Measurements from ENCODE around the gene CHRNA7. TPM values are rescaled to one million over a fixed set of nuclear protein-coding genes. Genes with fewer than 3 reads are reported as not detected.

CHRNA7 gene
- total RNA-seq, 1 experiment from 2014 or later, result not detected

DNA sequence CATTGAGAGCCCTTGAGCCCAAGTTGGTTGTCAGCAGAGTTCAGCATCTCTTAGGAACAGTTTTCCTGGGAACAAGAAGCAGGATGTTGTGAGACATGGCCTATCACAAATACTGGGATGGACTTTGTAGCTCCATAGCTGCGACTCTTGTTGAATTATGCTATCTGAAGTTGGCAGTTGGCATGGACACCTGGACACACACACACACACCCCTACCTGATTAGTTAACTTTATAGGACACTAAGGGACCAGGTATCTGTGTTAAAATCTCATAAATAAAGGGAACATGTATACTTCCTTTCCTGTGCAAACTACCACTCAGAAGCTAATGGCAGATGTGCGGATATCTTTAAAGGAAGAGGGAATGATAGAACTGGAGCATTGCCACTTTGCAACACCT, 10.2 kb upstream of the CHRNA7 start:
- Histone ChIP-seq H3K27me3 (ENCODE audit: low read length) (no peaks in the 10 kb centered on the region), H3K9me2 (replicated peaks; ENCODE audit: insufficient read depth, low read length) (no peaks in the 10 kb centered on the region), H3K36me3 (ENCODE audit: insufficient read depth, low read length) (no peaks in the 10 kb centered on the region), H3K4me3 (ENCODE audit: low read length) (no peak overlapping the region), H3K79me2 (ENCODE audit: low read length) (no peaks in the 10 kb centered on the region), H4K20me1 (ENCODE audit: insufficient read depth, low read depth, low read length) (no peaks in the 10 kb centered on the region), H3K9ac (ENCODE audit: low read length) (no peak overlapping the region), H3K9me3 (ENCODE audit: low read length) (no peaks in the 10 kb centered on the region), H3K4me2 (ENCODE audit: low read depth, low read length, poor library complexity, severe bottlenecking) (no peak overlapping the region), H2AFZ (ENCODE audit: low read length) (no peak overlapping the region), H3K27ac (ENCODE audit: low read length) (no peak overlapping the region), H3K4me1 (ENCODE audit: low read length) (no peaks in the 10 kb centered on the region)
- DNase-seq, result no peak

- Histone ChIP-seq H3K4me1 (ENCODE audit: low read length) (no peaks in the 10 kb centered on the region), H3K4me3 (ENCODE audit: low read length) (no peak overlapping the region), H3K27me3 (ENCODE audit: low read length) (no peaks in the 10 kb centered on the region), H3K4me2 (ENCODE audit: low read depth, low read length, poor library complexity, severe bottlenecking) (no peak overlapping the region), H4K20me1 (ENCODE audit: insufficient read depth, low read depth, low read length) (no peaks in the 10 kb centered on the region), H3K9ac (ENCODE audit: low read length) (no peak overlapping the region), H3K27ac (ENCODE audit: low read length) (no peak overlapping the region), H3K9me3 (ENCODE audit: low read length) (no peaks in the 10 kb centered on the region), H2AFZ (ENCODE audit: low read length) (no peak overlapping the region), H3K79me2 (ENCODE audit: low read length) (no peaks in the 10 kb centered on the region), H3K36me3 (ENCODE audit: insufficient read depth, low read length) (no peaks in the 10 kb centered on the region), H3K9me2 (replicated peaks; ENCODE audit: insufficient read depth, low read length) (no peaks in the 10 kb centered on the region)
- no peak for DNase-seq
Measured at GRCh38 chr15:32028921-32029320, 1.4 kb upstream of the CHRNA7 start.

- Histone ChIP-seq H3K9ac (ENCODE audit: low read length) (no peak overlapping the region), H3K27ac (ENCODE audit: low read length) (no peak overlapping the region), H3K79me2 (ENCODE audit: low read length) (no peaks in the 10 kb centered on the region), H3K4me3 (ENCODE audit: low read length) (no peak overlapping the region), H3K4me2 (ENCODE audit: low read depth, low read length, poor library complexity, severe bottlenecking) (no peak overlapping the region), H4K20me1 (ENCODE audit: insufficient read depth, low read depth, low read length) (no peaks in the 10 kb centered on the region), H3K9me2 (replicated peaks; ENCODE audit: insufficient read depth, low read length) (no peaks in the 10 kb centered on the region), H2AFZ (ENCODE audit: low read length) (no peak overlapping the region), H3K9me3 (ENCODE audit: low read length) (no peaks in the 10 kb centered on the region), H3K36me3 (ENCODE audit: insufficient read depth, low read length) (no peaks in the 10 kb centered on the region), H3K4me1 (ENCODE audit: low read length) (no peaks in the 10 kb centered on the region), H3K27me3 (ENCODE audit: low read length) (no peaks in the 10 kb centered on the region)
- no peak for DNase-seq
Measured at GRCh38 chr15:32029409-32029861, 880 bp upstream of the CHRNA7 start.

GRCh38 chr15:32030795-32031194, 480 bp downstream of the CHRNA7 start:
- Histone ChIP-seq H3K36me3 (ENCODE audit: insufficient read depth, low read length) (no peaks in the 10 kb centered on the region), H3K27ac (ENCODE audit: low read length) (no peak overlapping the region), H3K9me3 (ENCODE audit: low read length) (no peaks in the 10 kb centered on the region), H3K4me3 (ENCODE audit: low read length) (no peak overlapping the region), H3K9me2 (replicated peaks; ENCODE audit: insufficient read depth, low read length) (no peaks in the 10 kb centered on the region), H3K4me2 (ENCODE audit: low read depth, low read length, poor library complexity, severe bottlenecking) (peak overlapping the region; percentile 26), H2AFZ (ENCODE audit: low read length) (no peak overlapping the region), H3K9ac (ENCODE audit: low read length) (no peak overlapping the region), H4K20me1 (ENCODE audit: insufficient read depth, low read depth, low read length) (no peaks in the 10 kb centered on the region), H3K27me3 (ENCODE audit: low read length) (no peaks in the 10 kb centered on the region), H3K4me1 (ENCODE audit: low read length) (no peaks in the 10 kb centered on the region), H3K79me2 (ENCODE audit: low read length) (no peaks in the 10 kb centered on the region)
- no peak for DNase-seq

DNA sequence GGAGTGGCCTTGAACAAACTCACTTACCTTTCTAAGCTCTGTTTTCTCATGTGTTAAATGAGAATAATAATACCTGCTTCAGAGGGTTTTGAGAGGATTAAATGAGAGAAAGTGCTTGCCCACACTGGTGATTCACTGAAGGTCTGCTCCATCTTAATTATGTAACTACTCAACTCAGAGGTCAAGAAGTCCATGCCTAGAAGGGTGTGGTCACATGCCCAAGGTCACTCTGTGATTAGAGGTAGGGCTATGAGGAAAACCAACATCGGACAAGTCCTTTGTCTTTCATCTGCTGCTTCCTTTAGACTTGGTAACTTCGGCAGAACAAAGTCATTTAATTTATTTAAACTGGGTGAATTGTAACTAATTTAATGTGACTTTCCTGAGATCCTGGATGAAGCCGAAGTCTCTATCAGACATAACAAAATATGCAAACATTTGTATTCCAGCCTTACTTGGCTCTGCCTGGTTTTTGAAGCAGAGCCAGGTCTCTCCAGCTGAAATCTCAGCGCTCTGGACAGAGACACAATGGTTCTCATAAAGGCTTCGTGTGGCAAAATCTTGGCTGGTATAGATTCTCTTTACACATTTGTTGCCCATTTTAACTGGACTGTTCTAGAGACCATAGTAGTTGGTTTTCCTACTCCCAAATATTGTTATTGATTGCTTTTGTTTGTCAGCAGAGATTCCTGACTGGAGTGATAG, 3.0 kb downstream of the CHRNA7 start:
- Histone ChIP-seq H3K4me1 (ENCODE audit: low read length) (no peaks in the 10 kb centered on the region), H3K27me3 (ENCODE audit: low read length) (no peaks in the 10 kb centered on the region), H4K20me1 (ENCODE audit: insufficient read depth, low read depth, low read length) (no peaks in the 10 kb centered on the region), H3K9ac (ENCODE audit: low read length) (no peak overlapping the region), H2AFZ (ENCODE audit: low read length) (no peak overlapping the region), H3K4me3 (ENCODE audit: low read length) (no peak overlapping the region), H3K79me2 (ENCODE audit: low read length) (no peaks in the 10 kb centered on the region), H3K36me3 (ENCODE audit: insufficient read depth, low read length) (no peaks in the 10 kb centered on the region), H3K27ac (ENCODE audit: low read length) (no peak overlapping the region), H3K9me3 (ENCODE audit: low read length) (no peaks in the 10 kb centered on the region), H3K4me2 (ENCODE audit: low read depth, low read length, poor library complexity, severe bottlenecking) (no peak overlapping the region), H3K9me2 (replicated peaks; ENCODE audit: insufficient read depth, low read length) (no peaks in the 10 kb centered on the region)
- DNase-seq, result no peak

DNA sequence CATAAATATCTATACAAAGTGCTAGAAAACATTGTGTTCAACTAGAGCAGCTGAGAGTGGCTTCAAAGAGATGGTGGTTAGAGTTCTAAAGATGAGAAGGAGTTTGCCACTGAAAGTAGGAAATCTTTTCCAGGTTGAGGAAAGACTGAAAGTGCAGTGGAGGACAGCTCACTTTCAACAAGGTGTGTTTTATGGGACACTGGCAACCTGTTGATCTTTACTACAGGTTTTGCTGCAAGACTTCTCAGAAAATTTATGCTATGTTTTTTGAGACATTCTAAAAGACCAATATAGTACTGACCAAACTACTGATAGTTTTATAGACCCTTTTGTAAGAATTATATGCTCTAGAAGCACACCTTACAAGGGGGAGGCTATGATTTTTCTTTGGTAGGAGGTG, 3.8 kb downstream of the CHRNA7 start:
- no peak overlapping the region for H3K4me3 ChIP-seq (ENCODE audit: low read length)
- H3K9me3 ChIP-seq (ENCODE audit: low read length), result no peaks in the 10 kb centered on the region
- H3K4me1 ChIP-seq (ENCODE audit: low read length), result no peaks in the 10 kb centered on the region
- H3K27ac ChIP-seq (ENCODE audit: low read length), result no peak overlapping the region
- H3K79me2 ChIP-seq (ENCODE audit: low read length), result no peaks in the 10 kb centered on the region
- no peaks in the 10 kb centered on the region for H3K9me2 ChIP-seq (replicated peaks; ENCODE audit: insufficient read depth, low read length)
- H3K4me2 ChIP-seq (ENCODE audit: low read depth, low read length, poor library complexity, severe bottlenecking), result no peak overlapping the region
- H4K20me1 ChIP-seq (ENCODE audit: insufficient read depth, low read depth, low read length), result no peaks in the 10 kb centered on the region
- no peaks in the 10 kb centered on the region for H3K36me3 ChIP-seq (ENCODE audit: insufficient read depth, low read length)
- no peaks in the 10 kb centered on the region for H3K27me3 ChIP-seq (ENCODE audit: low read length)
- H2AFZ ChIP-seq (ENCODE audit: low read length), result no peak overlapping the region
- DNase-seq, result no peak
- no peak overlapping the region for H3K9ac ChIP-seq (ENCODE audit: low read length)

- Histone ChIP-seq H3K79me2 (ENCODE audit: low read length) (no peaks in the 10 kb centered on the region), H3K4me1 (ENCODE audit: low read length) (no peaks in the 10 kb centered on the region), H3K36me3 (ENCODE audit: insufficient read depth, low read length) (no peaks in the 10 kb centered on the region), H3K4me3 (ENCODE audit: low read length) (no peak overlapping the region), H3K9me3 (ENCODE audit: low read length) (no peaks in the 10 kb centered on the region), H3K9ac (ENCODE audit: low read length) (no peak overlapping the region), H3K4me2 (ENCODE audit: low read depth, low read length, poor library complexity, severe bottlenecking) (no peak overlapping the region), H3K27me3 (ENCODE audit: low read length) (no peaks in the 10 kb centered on the region), H2AFZ (ENCODE audit: low read length) (no peak overlapping the region), H3K27ac (ENCODE audit: low read length) (no peak overlapping the region), H3K9me2 (replicated peaks; ENCODE audit: insufficient read depth, low read length) (no peaks in the 10 kb centered on the region), H4K20me1 (ENCODE audit: insufficient read depth, low read depth, low read length) (no peaks in the 10 kb centered on the region)
- no peak for DNase-seq
Measured at GRCh38 chr15:32035285-32035684, 5.0 kb downstream of the CHRNA7 start.

DNA sequence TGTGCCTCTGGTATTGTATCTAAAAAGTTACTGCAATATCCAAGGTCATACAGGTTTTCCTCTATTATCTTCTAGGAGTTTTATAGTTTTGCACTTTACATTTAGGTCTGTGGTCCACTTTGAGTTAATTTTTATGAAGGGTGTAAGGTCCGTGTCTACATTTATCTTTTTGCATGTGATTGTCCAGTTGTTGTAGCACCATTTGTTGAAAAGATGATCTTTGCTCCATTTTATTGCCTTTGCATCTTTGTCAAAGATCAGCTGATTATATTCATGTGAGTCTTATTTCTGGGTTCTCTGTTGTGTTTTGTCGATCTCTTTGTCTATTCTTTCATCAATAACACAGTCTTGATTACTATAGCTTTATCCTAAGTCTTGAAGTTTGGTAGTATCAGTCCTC, 6.7 kb downstream of the CHRNA7 start:
- no peaks in the 10 kb centered on the region for H3K27me3 ChIP-seq (ENCODE audit: low read length)

More for the DNA sequence above, 6.7 kb downstream of the CHRNA7 start:
- Histone ChIP-seq H3K9me3 (ENCODE audit: low read length) (no peaks in the 10 kb centered on the region), H2AFZ (ENCODE audit: low read length) (no peak overlapping the region), H4K20me1 (ENCODE audit: insufficient read depth, low read depth, low read length) (no peaks in the 10 kb centered on the region), H3K4me1 (ENCODE audit: low read length) (no peaks in the 10 kb centered on the region), H3K79me2 (ENCODE audit: low read length) (no peaks in the 10 kb centered on the region), H3K4me2 (ENCODE audit: low read depth, low read length, poor library complexity, severe bottlenecking) (no peak overlapping the region), H3K27ac (ENCODE audit: low read length) (no peak overlapping the region), H3K36me3 (ENCODE audit: insufficient read depth, low read length) (no peaks in the 10 kb centered on the region), H3K4me3 (ENCODE audit: low read length) (no peak overlapping the region), H3K9me2 (replicated peaks; ENCODE audit: insufficient read depth, low read length) (no peaks in the 10 kb centered on the region), H3K9ac (ENCODE audit: low read length) (no peak overlapping the region)
- no peak for DNase-seq
